Liver (tissue), 9 donors: Measurements from ENCODE around the gene C12orf60. TPM values are rescaled to one million over a fixed set of nuclear protein-coding genes. Genes with fewer than 3 reads are reported as not detected.

Experiments used
- DNase-seq: peaks from one replicate; pipeline ENCODE4 v3.0.0-alpha.2; 2017; ENCODE audit warnings: low spot score
- H3K27ac ChIP-seq, 2 donors: one replicate each; pipeline ENCODE4 v1.7.0; 2013; ENCODE audit warnings: inconsistent platforms in 2 of 2, low read length in 2 of 2, control low read depth in 1 of 2, low read depth in 1 of 2, mild to moderate bottlenecking in 1 of 2
- H3K27me3 ChIP-seq, 4 donors: one replicate each; pipeline versions ENCODE4 v1.6.1 to v1.7.0; 2013; ENCODE audit warnings: low read length in 3 of 4, inconsistent platforms in 1 of 4, mild to moderate bottlenecking in 1 of 4, moderate library complexity in 1 of 4; ENCODE audit not compliant: control insufficient read depth in 4 of 4, insufficient read depth in 4 of 4
- H3K36me3 ChIP-seq, 4 donors: one replicate each; pipeline versions ENCODE4 v1.6.1 to v1.7.0; 2013; ENCODE audit warnings: low read length in 3 of 4, mild to moderate bottlenecking in 3 of 4, low read depth in 1 of 4, moderate library complexity in 1 of 4; ENCODE audit not compliant: control insufficient read depth in 4 of 4, insufficient read depth in 3 of 4
- H3K4me1 ChIP-seq, 4 donors: one replicate each; pipeline versions ENCODE4 v1.6.1 to v1.7.0; 2013; ENCODE audit warnings: low read length in 3 of 4, mild to moderate bottlenecking in 3 of 4, moderate library complexity in 1 of 4; ENCODE audit not compliant: control insufficient read depth in 4 of 4, insufficient read depth in 4 of 4
- H3K4me3 ChIP-seq, 3 donors: one replicate each; pipeline versions ENCODE4 v1.6.1 to v1.7.0; 2013; ENCODE audit warnings: low read length in 3 of 3, control low read depth in 1 of 3, low read depth in 1 of 3, mild to moderate bottlenecking in 1 of 3
- H3K9ac ChIP-seq, 2 donors: one replicate each; pipeline ENCODE4 v1.7.0; 2013; ENCODE audit warnings: low read length in 2 of 2, mild to moderate bottlenecking in 2 of 2, moderate library complexity in 2 of 2, control low read depth in 1 of 2, low read depth in 1 of 2
- H3K9me3 ChIP-seq, 4 donors: one replicate each; pipeline versions ENCODE4 v1.6.1 to v1.7.0; 2013; ENCODE audit warnings: low read length in 3 of 4; ENCODE audit not compliant: control insufficient read depth in 4 of 4
- ATF3 ChIP-seq: IDR thresholded peaks from 2 replicates; pipeline ENCODE4 v1.6.1; 2016; ENCODE audit warnings: antibody characterized with exemption
- CTCF ChIP-seq: fragments of 150-350 bp; IDR thresholded peaks from 2 replicates; pipeline ENCODE4 v1.5.1; 2017; ENCODE audit warnings: improper control_type of control experiment, low read depth, low read length; ENCODE audit not compliant: missing input control
- EGR1 ChIP-seq, 2 donors: IDR thresholded peaks; 2 replicates each; pipeline ENCODE4 v1.6.1; 2016 to 2018; ENCODE audit warnings: antibody characterized with exemption in 2 of 2, low read depth in 2 of 2
- FOXA1 ChIP-seq: IDR thresholded peaks from 2 replicates; pipeline ENCODE4 v1.6.1; 2016; ENCODE audit warnings: antibody characterized with exemption
- GABPA ChIP-seq, 2 donors: IDR thresholded peaks in 1 of 2; conservative IDR thresholded peaks in 1 of 2; 2 replicates each; pipeline ENCODE4 v1.6.1; 2016; ENCODE audit warnings: antibody characterized with exemption in 2 of 2, mild to moderate bottlenecking in 1 of 2, moderate library complexity in 1 of 2
- HNF4A ChIP-seq, 2 donors: conservative IDR thresholded peaks; 2 replicates each; pipeline ENCODE4 v1.6.1; 2016; ENCODE audit warnings: antibody characterized with exemption in 2 of 2, mild to moderate bottlenecking in 2 of 2
- HNF4G ChIP-seq: IDR thresholded peaks from 2 replicates; pipeline ENCODE4 v1.6.1; 2016; ENCODE audit warnings: antibody characterized with exemption
- MAX ChIP-seq: IDR thresholded peaks from 2 replicates; pipeline ENCODE4 v1.6.1; 2016; ENCODE audit warnings: antibody characterized with exemption
- NR2F2 ChIP-seq: IDR thresholded peaks from 2 replicates; pipeline ENCODE4 v1.6.1; 2016; ENCODE audit warnings: antibody characterized with exemption
- RAD21 ChIP-seq, 2 donors: IDR thresholded peaks; 2 replicates each; pipeline ENCODE4 v1.6.1; 2016; ENCODE audit warnings: antibody characterized with exemption in 2 of 2, mild to moderate bottlenecking in 2 of 2
- REST ChIP-seq: IDR thresholded peaks from 2 replicates; pipeline ENCODE4 v1.6.1; 2016; ENCODE audit warnings: antibody characterized with exemption, mild to moderate bottlenecking
- RXRA ChIP-seq, 2 donors: IDR thresholded peaks; 2 replicates each; pipeline ENCODE4 v1.6.1; 2017 to 2018; ENCODE audit warnings: antibody characterized with exemption in 2 of 2, mild to moderate bottlenecking in 1 of 2
- SP1 ChIP-seq: IDR thresholded peaks from 2 replicates; pipeline ENCODE4 v1.6.1; 2018; ENCODE audit warnings: antibody characterized with exemption, mild to moderate bottlenecking
- YY1 ChIP-seq: IDR thresholded peaks from 2 replicates; pipeline ENCODE4 v1.6.1; 2016; ENCODE audit warnings: antibody characterized with exemption, mild to moderate bottlenecking
- ZBTB33 ChIP-seq: IDR thresholded peaks from 2 replicates; pipeline ENCODE4 v1.6.1; 2016; ENCODE audit warnings: antibody characterized with exemption
- WGBS: extraction: QIAGEN DNeasy Blood & Tissue Kit; methylation state at CpG from one replicate; pipeline ENCODE4 v1.1.7; 2013; 5-methylcytosine and 5-hydroxymethylcytosine counted together
- polyA plus RNA-seq, 2 donors: library from polyadenylated mRNA; stranded (reverse) in 1 of 2; unstranded in 1 of 2; fragments of 200-250 nt in 1 of 2; fragments of >200 nt in 1 of 2; fragmentation: Nextera tagmentation in 1 of 2; extraction: Ambion mirVana in 1 of 2; gene quantifications; one replicate each; pipeline versions ENCODE4 v1.2.1 to v1.2.3, GENCODE V29; 2013 to 2015
- total RNA-seq, 2 donors: library from RNA; depleted of rRNA; stranded (reverse); fragments of >200 nt; gene quantifications; one replicate each; pipeline ENCODE4 v1.2.3, GENCODE V29; 2014
- donor health status: healthy.
- donor health status: healthy.
- donor health status: healthy.
- donor health status: healthy.
- donor health status: healthy.

The C12orf60 gene
- total and polyA plus RNA-seq, 4 donors, result 0.50 to 1.9 (median 1.0) TPM

GRCh38 chr12:14772946-14773345, 30.5 kb upstream of the C12orf60 start:
- H3K4me1 ChIP-seq, result peaks cover 1 to 32% (median 12%) of the 10 kb centered on the region in 4 donors

More at GRCh38 chr12:14772946-14773345, 30.5 kb upstream of the C12orf60 start:
- H3K4me3 ChIP-seq, result no peak overlapping the region
- no peaks in the 10 kb centered on the region for H3K9me3 ChIP-seq
- no peaks in the 10 kb centered on the region for H3K36me3 ChIP-seq
- no peaks in the 10 kb centered on the region for H3K27me3 ChIP-seq
- WGBS, result 93% methylated on average over 5 of the region's 5 CpGs
- H3K27ac ChIP-seq, result no peak overlapping the region
- DNase-seq, result no peak
- no peak overlapping the region for H3K9ac ChIP-seq
- TF ChIP-seq ATF3 (no peak), CTCF (no peak), MAX (no peak), ZBTB33 (no peak), HNF4G (no peak), NR2F2 (no peak), RAD21 (IDR thresholded peaks at IDR 0.05) (no peak), HNF4A (conservative IDR thresholded peaks at IDR 0.05) (no peak), GABPA (IDR thresholded peaks at IDR 0.05 in 1 of 2, conservative IDR thresholded peaks at IDR 0.05 in 1 of 2) (no peak), SP1 (no peak), YY1 (no peak), EGR1 (IDR thresholded peaks at IDR 0.05; ENCODE audit: low read depth in 2 of 2) (no peak), REST (no peak), RXRA (IDR thresholded peaks at IDR 0.05) (no peak), FOXA1 (no peak)
